ENCODE data around the gene FBXO9.

FBXO9 gene

GRCh38 chr6:53095716-53096115 lies 30.5 kb downstream of the FBXO9 start:
- no peak overlapping the region for H3K27ac ChIP-seq (ENCODE audit: low read length)
- H3K4me3 ChIP-seq (ENCODE audit: low read length) = no peak overlapping the region
- H3K4me1 ChIP-seq (ENCODE audit: insufficient read depth, low read length) = no peaks in the 10 kb centered on the region
- H3K27me3 ChIP-seq (ENCODE audit: insufficient read depth, low read length) = no peaks in the 10 kb centered on the region
- no peak overlapping the region for H3K9ac ChIP-seq (ENCODE audit: low read depth, low read length)
- H3K36me3 ChIP-seq (ENCODE audit: insufficient read depth, low read depth, low read length) = peaks cover 81% of the 10 kb centered on the region
- no peaks in the 10 kb centered on the region for H3K9me3 ChIP-seq (ENCODE audit: insufficient read depth, low read depth, low read length)

DNA sequence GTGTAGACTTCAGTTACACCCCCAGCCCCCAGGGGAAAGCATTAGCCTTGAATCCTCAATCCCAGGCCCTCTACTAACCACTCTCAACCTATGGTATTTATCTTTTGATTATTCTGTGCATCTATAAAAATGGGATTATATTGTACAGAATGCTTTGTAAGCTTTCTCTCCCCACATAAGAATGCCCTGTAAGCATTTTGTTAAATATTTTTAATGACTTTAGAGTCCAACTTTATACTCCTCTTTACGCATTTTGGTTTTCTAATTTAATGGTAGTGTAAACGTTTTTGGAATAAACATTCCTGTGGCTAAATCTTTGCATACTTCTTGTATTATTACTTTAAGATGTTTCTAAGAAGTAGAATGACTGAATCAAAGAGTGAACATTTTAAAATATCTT lies 35.4 kb downstream of the FBXO9 start:
- Histone ChIP-seq H3K27ac (ENCODE audit: low read length) (no peak overlapping the region), H3K9me3 (ENCODE audit: insufficient read depth, low read depth, low read length) (no peaks in the 10 kb centered on the region), H3K4me1 (ENCODE audit: insufficient read depth, low read length) (no peaks in the 10 kb centered on the region), H3K27me3 (ENCODE audit: insufficient read depth, low read length) (no peaks in the 10 kb centered on the region), H3K4me3 (ENCODE audit: low read length) (no peak overlapping the region), H3K9ac (ENCODE audit: low read depth, low read length) (no peak overlapping the region), H3K36me3 (ENCODE audit: insufficient read depth, low read depth, low read length) (peaks cover 56% of the 10 kb centered on the region)

DNA sequence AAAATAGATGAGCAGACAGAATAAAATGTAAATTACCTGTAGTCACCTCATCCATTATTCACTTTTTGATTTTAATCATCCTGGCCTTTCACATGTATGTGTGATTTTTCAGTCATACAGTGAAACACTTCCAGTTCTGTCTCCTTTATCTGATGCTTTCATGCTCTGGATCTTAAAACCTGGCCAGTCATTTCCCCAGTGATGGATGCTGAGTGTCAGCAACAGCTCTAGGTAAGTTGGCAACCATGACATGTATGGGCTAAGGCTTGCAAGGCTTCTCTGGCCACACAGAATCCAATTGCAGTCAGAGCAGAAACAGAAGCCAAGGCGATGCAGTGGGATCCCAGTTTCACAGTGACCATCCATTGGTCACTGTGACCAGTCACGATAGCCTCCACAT lies 35.8 kb downstream of the FBXO9 start:
- H3K27me3 ChIP-seq (ENCODE audit: insufficient read depth, low read length) = no peaks in the 10 kb centered on the region
- no peak overlapping the region for H3K4me3 ChIP-seq (ENCODE audit: low read length)
- H3K27ac ChIP-seq (ENCODE audit: low read length) = no peak overlapping the region
- H3K36me3 ChIP-seq (ENCODE audit: insufficient read depth, low read depth, low read length) = peaks cover 52% of the 10 kb centered on the region
- H3K9me3 ChIP-seq (ENCODE audit: insufficient read depth, low read depth, low read length) = no peaks in the 10 kb centered on the region
- no peaks in the 10 kb centered on the region for H3K4me1 ChIP-seq (ENCODE audit: insufficient read depth, low read length)
- H3K9ac ChIP-seq (ENCODE audit: low read depth, low read length) = no peak overlapping the region

DNA sequence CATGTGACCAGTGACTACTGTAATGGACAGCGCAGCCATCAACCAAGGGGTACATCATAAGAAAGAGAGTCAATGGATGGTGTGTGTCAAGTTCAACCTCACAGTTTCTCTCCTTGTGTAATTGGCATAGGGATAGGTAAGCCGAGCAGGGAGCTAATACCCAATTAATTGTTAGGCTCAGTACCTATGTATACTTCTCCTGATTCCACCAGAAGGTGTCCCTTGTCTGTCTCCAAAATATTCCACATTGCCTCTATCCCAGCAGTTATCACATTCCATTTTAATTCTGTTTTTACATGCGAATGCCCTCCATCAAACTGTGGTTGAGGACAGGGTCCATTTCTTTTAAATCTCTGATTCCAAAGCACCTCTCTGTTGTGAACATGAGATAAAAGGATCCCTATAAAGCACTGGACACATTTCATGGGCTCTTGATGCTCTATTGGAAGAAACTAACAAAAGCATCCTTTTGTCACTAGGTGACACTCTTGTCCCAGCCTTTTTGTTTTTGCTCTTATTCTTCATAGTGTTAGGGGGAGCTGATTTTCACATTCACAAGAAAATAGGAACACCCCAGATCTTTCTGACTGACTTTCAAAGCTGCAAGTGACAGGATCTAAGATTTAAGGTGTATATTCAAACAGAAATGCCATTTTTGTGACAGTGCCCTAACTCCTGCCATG lies 38.9 kb downstream of the FBXO9 start:
- no peak overlapping the region for H3K27ac ChIP-seq (ENCODE audit: low read length)
- H3K27me3 ChIP-seq (ENCODE audit: insufficient read depth, low read length) = no peaks in the 10 kb centered on the region
- no peak overlapping the region for H3K4me3 ChIP-seq (ENCODE audit: low read length)
- no peak overlapping the region for H3K9ac ChIP-seq (ENCODE audit: low read depth, low read length)
- peaks cover 22% of the 10 kb centered on the region; the same call in 1 of the 2 replicates for H3K36me3 ChIP-seq (ENCODE audit: insufficient read depth, low read depth, low read length)
- H3K4me1 ChIP-seq (ENCODE audit: insufficient read depth, low read length) = 0 out of 2 replicates have a peak, but pooled peaks cover 2% of the 10 kb centered on the region
- H3K9me3 ChIP-seq (ENCODE audit: insufficient read depth, low read depth, low read length) = no peaks in the 10 kb centered on the region

DNA sequence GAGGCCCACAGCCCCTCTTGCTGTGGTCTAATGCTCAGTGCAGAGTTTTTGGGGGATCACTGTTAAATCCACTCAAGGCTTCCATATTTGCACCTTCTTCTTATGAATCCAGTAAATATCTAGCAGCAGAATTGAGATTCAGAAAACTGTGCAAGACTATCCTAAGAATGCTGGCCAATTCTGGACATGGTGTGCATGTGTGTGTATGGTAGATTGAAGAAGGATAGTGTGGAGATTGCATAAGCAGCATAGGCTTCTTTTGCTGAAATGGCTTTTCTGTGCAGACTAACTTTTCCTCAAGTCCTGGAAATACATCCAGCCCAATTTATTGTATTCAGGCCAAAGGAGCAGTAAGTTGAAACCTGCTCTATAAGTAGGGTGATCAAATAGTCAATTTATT lies 39.7 kb downstream of the FBXO9 start:
- Histone ChIP-seq H3K4me1 (ENCODE audit: insufficient read depth, low read length) (0 out of 2 replicates have a peak, but pooled peaks cover 2% of the 10 kb centered on the region), H3K36me3 (ENCODE audit: insufficient read depth, low read depth, low read length) (peaks cover 20% of the 10 kb centered on the region; the same call in 1 of the 2 replicates), H3K27me3 (ENCODE audit: insufficient read depth, low read length) (no peaks in the 10 kb centered on the region), H3K9ac (ENCODE audit: low read depth, low read length) (no peak overlapping the region), H3K27ac (ENCODE audit: low read length) (no peak overlapping the region), H3K9me3 (ENCODE audit: insufficient read depth, low read depth, low read length) (no peaks in the 10 kb centered on the region), H3K4me3 (ENCODE audit: low read length) (no peak overlapping the region)

- H3K36me3 ChIP-seq (ENCODE audit: insufficient read depth, low read depth, low read length) = 0 out of 2 replicates have a peak, but pooled peaks cover 7% of the 10 kb centered on the region
- H3K4me1 ChIP-seq (ENCODE audit: insufficient read depth, low read length) = 0 out of 2 replicates have a peak, but pooled peaks cover 2% of the 10 kb centered on the region
- no peak overlapping the region for H3K4me3 ChIP-seq (ENCODE audit: low read length)
- no peaks in the 10 kb centered on the region for H3K27me3 ChIP-seq (ENCODE audit: insufficient read depth, low read length)
- no peak overlapping the region for H3K27ac ChIP-seq (ENCODE audit: low read length)
- no peaks in the 10 kb centered on the region for H3K9me3 ChIP-seq (ENCODE audit: insufficient read depth, low read depth, low read length)
- H3K9ac ChIP-seq (ENCODE audit: low read depth, low read length) = no peak overlapping the region
Observed at GRCh38 chr6:53107091-53107490, 41.9 kb downstream of the FBXO9 start.

DNA sequence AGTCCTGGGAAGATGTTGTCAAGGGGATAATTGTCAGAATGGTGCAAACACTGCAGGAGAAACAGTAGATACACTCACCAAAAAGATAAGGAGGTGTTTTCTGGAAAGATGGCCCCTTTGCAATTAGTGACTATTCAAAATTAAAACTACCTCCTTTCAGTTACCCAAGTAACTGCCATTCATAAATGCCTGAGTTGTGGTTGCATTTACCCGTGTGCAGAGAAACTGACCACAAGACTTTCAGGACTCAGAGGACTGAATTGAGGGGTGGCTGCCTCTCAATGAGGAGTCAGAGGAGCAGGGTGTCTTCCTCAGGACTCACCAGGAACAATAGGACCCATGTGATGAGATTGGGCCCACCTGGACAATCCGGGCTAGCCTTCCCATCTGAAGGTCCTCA lies 44.4 kb downstream of the FBXO9 start:
- no peak overlapping the region for H3K27ac ChIP-seq (ENCODE audit: low read length)

DNA sequence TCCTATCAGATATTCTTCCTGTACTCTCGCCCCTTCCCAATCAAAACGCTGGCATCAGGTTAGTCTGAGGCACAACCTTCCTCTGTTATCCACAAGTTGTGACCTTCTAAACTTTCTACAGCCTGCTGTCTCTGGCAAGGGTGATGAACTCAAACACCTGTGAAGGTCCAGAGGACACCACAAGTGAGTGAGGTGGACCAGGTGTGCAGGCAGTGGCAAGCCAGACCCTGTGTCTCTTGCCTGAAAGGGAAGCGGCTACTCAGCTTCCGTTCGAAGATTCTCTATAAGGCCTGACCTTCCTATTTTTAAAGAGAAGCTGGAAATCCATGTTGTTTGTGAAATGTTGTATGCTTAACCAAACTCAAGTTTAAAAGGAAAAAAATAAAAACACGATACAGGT lies 46.7 kb downstream of the FBXO9 start:
- no peaks in the 10 kb centered on the region for H3K36me3 ChIP-seq (ENCODE audit: insufficient read depth, low read depth, low read length)
- H3K27me3 ChIP-seq (ENCODE audit: insufficient read depth, low read length) = no peaks in the 10 kb centered on the region
- no peak overlapping the region for H3K4me3 ChIP-seq (ENCODE audit: low read length)
- H3K9ac ChIP-seq (ENCODE audit: low read depth, low read length) = no peak overlapping the region
- H3K27ac ChIP-seq (ENCODE audit: low read length) = no peak overlapping the region
- no peaks in the 10 kb centered on the region for H3K9me3 ChIP-seq (ENCODE audit: insufficient read depth, low read depth, low read length)
- H3K4me1 ChIP-seq (ENCODE audit: insufficient read depth, low read length) = 0 out of 2 replicates have a peak, but pooled peaks cover 2% of the 10 kb centered on the region

More for the DNA sequence above, 44.4 kb downstream of the FBXO9 start:
- H3K36me3 ChIP-seq (ENCODE audit: insufficient read depth, low read depth, low read length) = no peaks in the 10 kb centered on the region
- H3K27me3 ChIP-seq (ENCODE audit: insufficient read depth, low read length) = no peaks in the 10 kb centered on the region
- 0 out of 2 replicates have a peak, but pooled peaks cover 2% of the 10 kb centered on the region for H3K4me1 ChIP-seq (ENCODE audit: insufficient read depth, low read length)
- no peaks in the 10 kb centered on the region for H3K9me3 ChIP-seq (ENCODE audit: insufficient read depth, low read depth, low read length)
- H3K4me3 ChIP-seq (ENCODE audit: low read length) = no peak overlapping the region
- no peak overlapping the region for H3K9ac ChIP-seq (ENCODE audit: low read depth, low read length)

- Histone ChIP-seq H3K27me3 (ENCODE audit: insufficient read depth, low read length) (no peaks in the 10 kb centered on the region), H3K36me3 (ENCODE audit: insufficient read depth, low read depth, low read length) (no peaks in the 10 kb centered on the region), H3K4me3 (ENCODE audit: low read length) (no peak overlapping the region), H3K9ac (ENCODE audit: low read depth, low read length) (no peak overlapping the region), H3K4me1 (ENCODE audit: insufficient read depth, low read length) (no peaks in the 10 kb centered on the region), H3K9me3 (ENCODE audit: insufficient read depth, low read depth, low read length) (no peaks in the 10 kb centered on the region), H3K27ac (ENCODE audit: low read length) (no peak overlapping the region)
Observed at GRCh38 chr6:53112404-53112803, 47.2 kb downstream of the FBXO9 start.

- Histone ChIP-seq H3K27me3 (ENCODE audit: insufficient read depth, low read length) (no peaks in the 10 kb centered on the region), H3K9ac (ENCODE audit: low read depth, low read length) (no peak overlapping the region), H3K4me3 (ENCODE audit: low read length) (no peak overlapping the region), H3K4me1 (ENCODE audit: insufficient read depth, low read length) (no peaks in the 10 kb centered on the region), H3K27ac (ENCODE audit: low read length) (no peak overlapping the region), H3K9me3 (ENCODE audit: insufficient read depth, low read depth, low read length) (no peaks in the 10 kb centered on the region), H3K36me3 (ENCODE audit: insufficient read depth, low read depth, low read length) (no peaks in the 10 kb centered on the region)
Observed at GRCh38 chr6:53112871-53113270, 47.7 kb downstream of the FBXO9 start.

- no peak overlapping the region for H3K9ac ChIP-seq (ENCODE audit: low read depth, low read length)
- no peaks in the 10 kb centered on the region for H3K4me1 ChIP-seq (ENCODE audit: insufficient read depth, low read length)
- no peaks in the 10 kb centered on the region for H3K36me3 ChIP-seq (ENCODE audit: insufficient read depth, low read depth, low read length)
- H3K27me3 ChIP-seq (ENCODE audit: insufficient read depth, low read length) = no peaks in the 10 kb centered on the region
- no peak overlapping the region for H3K27ac ChIP-seq (ENCODE audit: low read length)
- H3K4me3 ChIP-seq (ENCODE audit: low read length) = no peak overlapping the region
- no peaks in the 10 kb centered on the region for H3K9me3 ChIP-seq (ENCODE audit: insufficient read depth, low read depth, low read length)
Observed at GRCh38 chr6:53113742-53114141, 48.5 kb downstream of the FBXO9 start.

GRCh38 chr6:53115113-53115512 lies 49.9 kb downstream of the FBXO9 start:
- no peaks in the 10 kb centered on the region for H3K9me3 ChIP-seq (ENCODE audit: insufficient read depth, low read depth, low read length)
- H3K27me3 ChIP-seq (ENCODE audit: insufficient read depth, low read length) = no peaks in the 10 kb centered on the region
- H3K27ac ChIP-seq (ENCODE audit: low read length) = no peak overlapping the region
- H3K4me1 ChIP-seq (ENCODE audit: insufficient read depth, low read length) = peaks cover 8% of the 10 kb centered on the region; the same call in 1 of the 2 replicates
- H3K4me3 ChIP-seq (ENCODE audit: low read length) = no peak overlapping the region
- H3K36me3 ChIP-seq (ENCODE audit: insufficient read depth, low read depth, low read length) = no peaks in the 10 kb centered on the region
- no peak overlapping the region for H3K9ac ChIP-seq (ENCODE audit: low read depth, low read length)
